ENCODE data around the gene MVB12B.

DNA sequence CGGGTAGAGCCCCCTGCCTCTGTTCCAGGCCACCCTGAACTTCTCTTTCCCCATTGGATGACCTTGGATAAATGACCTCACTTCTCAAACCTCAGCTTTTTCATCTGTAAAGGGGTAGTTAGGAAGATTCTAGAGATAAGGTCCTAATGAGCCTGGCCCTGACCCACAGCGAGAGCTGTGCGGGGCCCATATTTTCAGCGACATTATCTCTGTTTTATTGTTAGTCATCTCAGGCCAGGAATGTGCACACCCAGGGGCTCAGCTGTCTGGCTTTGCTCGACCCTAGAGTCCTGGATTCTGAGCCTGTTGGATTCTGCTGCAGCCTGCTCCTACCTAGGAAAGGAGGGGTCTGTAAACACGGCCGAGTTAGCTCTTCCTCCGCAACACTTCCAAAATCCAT lies 205.9 kb downstream of the MVB12B start:
- TF ChIP-seq, protein P1, sequence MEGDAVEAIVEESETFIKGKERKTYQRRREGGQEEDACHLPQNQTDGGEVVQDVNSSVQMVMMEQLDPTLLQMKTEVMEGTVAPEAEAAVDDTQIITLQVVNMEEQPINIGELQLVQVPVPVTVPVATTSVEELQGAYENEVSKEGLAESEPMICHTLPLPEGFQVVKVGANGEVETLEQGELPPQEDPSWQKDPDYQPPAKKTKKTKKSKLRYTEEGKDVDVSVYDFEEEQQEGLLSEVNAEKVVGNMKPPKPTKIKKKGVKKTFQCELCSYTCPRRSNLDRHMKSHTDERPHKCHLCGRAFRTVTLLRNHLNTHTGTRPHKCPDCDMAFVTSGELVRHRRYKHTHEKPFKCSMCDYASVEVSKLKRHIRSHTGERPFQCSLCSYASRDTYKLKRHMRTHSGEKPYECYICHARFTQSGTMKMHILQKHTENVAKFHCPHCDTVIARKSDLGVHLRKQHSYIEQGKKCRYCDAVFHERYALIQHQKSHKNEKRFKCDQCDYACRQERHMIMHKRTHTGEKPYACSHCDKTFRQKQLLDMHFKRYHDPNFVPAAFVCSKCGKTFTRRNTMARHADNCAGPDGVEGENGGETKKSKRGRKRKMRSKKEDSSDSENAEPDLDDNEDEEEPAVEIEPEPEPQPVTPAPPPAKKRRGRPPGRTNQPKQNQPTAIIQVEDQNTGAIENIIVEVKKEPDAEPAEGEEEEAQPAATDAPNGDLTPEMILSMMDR (IDR thresholded peaks at IDR 0.05): no peak
- TF ChIP-seq POLR2A (IDR thresholded peaks at IDR 0.05): no peak
